ENCODE data around the gene DCBLD1. TPM values are rescaled to one million over a fixed set of nuclear protein-coding genes. Genes with fewer than 3 reads are reported as not detected.

Gene DCBLD1
- polyA plus RNA-seq, 1 donor (not counting 4 experiments of a cell fraction or from before 2014, with no cell fraction given): 21.7 TPM

GRCh38 chr6:117573006-117573680 is 90.7 kb downstream of the DCBLD1 start:
- no peak for DNase-seq (ENCODE audit: low read depth, low spot score)
- Histone ChIP-seq H3K9me3 (ENCODE audit: control insufficient read depth, low read depth, low read length) (no peaks in the 10 kb centered on the region), H3K9me1 (ENCODE audit: control insufficient read depth, extremely low read depth, insufficient read depth, low read length) (no peaks in the 10 kb centered on the region), H3K4me1 (ENCODE audit: control insufficient read depth, extremely low read depth, insufficient read depth, low read length) (no peaks in the 10 kb centered on the region), H3K4me3 (ENCODE audit: control insufficient read depth in 2 of 3, extremely low read depth in 1 of 3, insufficient read depth in 2 of 3, low read depth in 1 of 3, low read length in 3 of 3) (no peak overlapping the region), H2AFZ (ENCODE audit: control insufficient read depth, low read length) (no peak overlapping the region), H3K9ac (ENCODE audit: control insufficient read depth, extremely low read depth, insufficient read depth, low read length) (no peak overlapping the region), H4K20me1 (ENCODE audit: control insufficient read depth, extremely low read depth, insufficient read depth, low read length) (no peaks in the 10 kb centered on the region), H3K36me3 (ENCODE audit: control insufficient read depth in 2 of 2, extremely low read depth in 1 of 2, insufficient read depth in 2 of 2, low read length in 2 of 2) (peaks cover 0 to 3% of the 10 kb centered on the region in 2 experiments), H3K27me3 (ENCODE audit: control insufficient read depth, extremely low read depth, insufficient read depth, low read length) (no peaks in the 10 kb centered on the region), H3K79me2 (ENCODE audit: control insufficient read depth, insufficient read depth, low read length) (no peaks in the 10 kb centered on the region), H3K27ac (ENCODE audit: control insufficient read depth, insufficient read depth, low read length) (no peak overlapping the region), H3K4me2 (ENCODE audit: control insufficient read depth, extremely low read depth, insufficient read depth, low read depth, low read length) (no peak overlapping the region)
- no peak for TF ChIP-seq CTCF (optimal IDR thresholded peaks at IDR 0.05 in 1 of 3, IDR thresholded peaks at IDR 0.05 in 1 of 3, conservative IDR thresholded peaks at IDR 0.05 in 1 of 3; ENCODE audit: extremely low read depth in 1 of 3, insufficient read depth in 2 of 3, low read length in 3 of 3)
- TF ChIP-seq EZH2 (IDR thresholded peaks at IDR 0.05; ENCODE audit: low read length): no peak
- no peak for FAIRE-seq
- dilution Hi-C loops (cut with MboI; ENCODE audit: extremely low pct_ligation_motif_present, low sequenced_read_pairs): no loop called here

DNA sequence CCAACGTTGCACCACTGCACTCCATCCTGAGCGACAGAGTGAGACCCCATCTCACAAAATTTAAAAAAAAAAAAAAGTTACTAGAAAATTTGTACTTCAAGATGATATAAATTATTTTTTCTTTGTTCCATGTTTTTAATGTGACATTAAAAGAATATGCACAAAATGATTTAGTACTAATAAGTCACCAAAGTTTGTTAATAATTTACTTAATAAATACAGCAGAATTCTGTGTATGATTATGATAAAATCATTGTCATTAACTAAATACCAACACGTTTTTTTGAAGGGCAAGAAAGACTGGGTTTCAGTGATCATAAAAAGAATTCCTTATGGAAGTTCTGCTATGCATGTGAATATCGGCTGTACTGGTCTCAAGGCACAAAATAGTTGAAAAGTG is 91.7 kb downstream of the DCBLD1 start:
- Histone ChIP-seq H3K27me3 (ENCODE audit: control insufficient read depth, extremely low read depth, insufficient read depth, low read length) (no peaks in the 10 kb centered on the region), H3K79me2 (ENCODE audit: control insufficient read depth, insufficient read depth, low read length) (no peaks in the 10 kb centered on the region), H3K4me2 (ENCODE audit: control insufficient read depth, extremely low read depth, insufficient read depth, low read depth, low read length) (no peak overlapping the region), H3K27ac (ENCODE audit: control insufficient read depth, insufficient read depth, low read length) (no peak overlapping the region), H3K36me3 (ENCODE audit: control insufficient read depth in 2 of 2, extremely low read depth in 1 of 2, insufficient read depth in 2 of 2, low read length in 2 of 2) (peaks cover 0 to 2% of the 10 kb centered on the region in 2 experiments), H3K4me3 (ENCODE audit: control insufficient read depth in 2 of 3, extremely low read depth in 1 of 3, insufficient read depth in 2 of 3, low read depth in 1 of 3, low read length in 3 of 3) (no peak overlapping the region), H3K4me1 (ENCODE audit: control insufficient read depth, extremely low read depth, insufficient read depth, low read length) (no peaks in the 10 kb centered on the region), H3K9me3 (ENCODE audit: control insufficient read depth, low read depth, low read length) (no peaks in the 10 kb centered on the region), H4K20me1 (ENCODE audit: control insufficient read depth, extremely low read depth, insufficient read depth, low read length) (no peaks in the 10 kb centered on the region), H3K9me1 (ENCODE audit: control insufficient read depth, extremely low read depth, insufficient read depth, low read length) (no peaks in the 10 kb centered on the region), H3K9ac (ENCODE audit: control insufficient read depth, extremely low read depth, insufficient read depth, low read length) (no peak overlapping the region), H2AFZ (ENCODE audit: control insufficient read depth, low read length) (no peak overlapping the region)
- FAIRE-seq (no peak), DNase-seq (ENCODE audit: low read depth, low spot score) (no peak)
- no peak for TF ChIP-seq CTCF (optimal IDR thresholded peaks at IDR 0.05 in 1 of 3, IDR thresholded peaks at IDR 0.05 in 1 of 3, conservative IDR thresholded peaks at IDR 0.05 in 1 of 3; ENCODE audit: extremely low read depth in 1 of 3, insufficient read depth in 2 of 3, low read length in 3 of 3)
- TF ChIP-seq EZH2 (IDR thresholded peaks at IDR 0.05; ENCODE audit: low read length): no peak
- dilution Hi-C loops (cut with MboI; ENCODE audit: extremely low pct_ligation_motif_present, low sequenced_read_pairs): no loop called here

Data from keratinocyte (primary cell).